Activated T-helper 1 cell treated with anti-CD3 and anti-CD28 coated beads, Interleukin-2, amount 50 U/mL, for 16 hours (primary cell): ENCODE results near the gene PPP1R12B.
"Not testable (repeated sequence)": the region's sequence is repeated elsewhere in the genome, so short reads cannot be mapped to it uniquely, and the experiment has no call there.

Experiments
- DNase-seq, 2 donors: peaks; one replicate each; pipeline ENCODE4 v3.0.0-alpha.2; 2020; ENCODE audit warnings: low read depth in 1 of 2, low spot score in 1 of 2

Gene PPP1R12B

GRCh38 chr1:202479661-202480060 is 131.2 kb downstream of the PPP1R12B start:
- DNase-seq: not testable (repeated sequence)

GRCh38 chr1:202480640-202481039 is 132.1 kb downstream of the PPP1R12B start:
- not testable (repeated sequence) for DNase-seq

- DNase-seq: not testable (repeated sequence)
Measured at GRCh38 chr1:202483362-202483761, 134.9 kb downstream of the PPP1R12B start.

- not testable (repeated sequence) for DNase-seq
Measured at GRCh38 chr1:202484032-202484431, 135.5 kb downstream of the PPP1R12B start.

GRCh38 chr1:202484820-202485219 is 136.3 kb downstream of the PPP1R12B start:
- DNase-seq: not testable (repeated sequence)

- DNase-seq: not testable (repeated sequence)
Measured at GRCh38 chr1:202488178-202488649, 139.7 kb downstream of the PPP1R12B start.

- DNase-seq: not testable (repeated sequence)
Measured at GRCh38 chr1:202489101-202489500, 140.6 kb downstream of the PPP1R12B start.

GRCh38 chr1:202493112-202493511 is 144.6 kb downstream of the PPP1R12B start:
- not testable (repeated sequence) for DNase-seq

- no peak for DNase-seq
Measured at GRCh38 chr1:202498542-202498941, 150.0 kb downstream of the PPP1R12B start.

GRCh38 chr1:202499997-202500396 is 151.5 kb downstream of the PPP1R12B start:
- not testable (repeated sequence) for DNase-seq

- no peak for DNase-seq
Measured at GRCh38 chr1:202501281-202501680, 152.8 kb downstream of the PPP1R12B start.

GRCh38 chr1:202505356-202505755 is 156.9 kb downstream of the PPP1R12B start:
- no peak for DNase-seq

GRCh38 chr1:202505880-202506575 is 157.5 kb downstream of the PPP1R12B start:
- DNase-seq: not testable (repeated sequence)

GRCh38 chr1:202508863-202509262 is 160.4 kb downstream of the PPP1R12B start:
- not testable (repeated sequence) for DNase-seq

GRCh38 chr1:202513875-202514274 is 165.4 kb downstream of the PPP1R12B start:
- DNase-seq: not testable (repeated sequence)

- no peak for DNase-seq
Measured at GRCh38 chr1:202516434-202516877, 168.0 kb downstream of the PPP1R12B start.

GRCh38 chr1:202517146-202517545 is 168.6 kb downstream of the PPP1R12B start:
- not testable (repeated sequence) for DNase-seq

- not testable (repeated sequence) for DNase-seq
Measured at GRCh38 chr1:202518180-202518579, 169.7 kb downstream of the PPP1R12B start.

- DNase-seq: not testable (repeated sequence)
Measured at GRCh38 chr1:202518905-202519304, 170.4 kb downstream of the PPP1R12B start.

GRCh38 chr1:202520129-202520856 is 171.8 kb downstream of the PPP1R12B start:
- DNase-seq: not testable (repeated sequence)

- DNase-seq: not testable (repeated sequence)
Measured at GRCh38 chr1:202520857-202521216, 172.3 kb downstream of the PPP1R12B start.

GRCh38 chr1:202521484-202521883 is 173.0 kb downstream of the PPP1R12B start:
- DNase-seq: not testable (repeated sequence)
